ENCODE results near the gene FHOD3. TPM values are rescaled to one million over a fixed set of nuclear protein-coding genes. Genes with fewer than 3 reads are reported as not detected.
"Not testable (repeated sequence)": the region's sequence is repeated elsewhere in the genome, so short reads cannot be mapped to it uniquely, and the experiment has no call there.

FHOD3 gene
- total RNA-seq, 1 donor from 2014 or later = 346 TPM

- H3K4me1 ChIP-seq = peaks cover 27% of the 10 kb centered on the region
- peaks cover 19% of the 10 kb centered on the region for H3K36me3 ChIP-seq
- no peaks in the 10 kb centered on the region for H3K27me3 ChIP-seq (ENCODE audit: low read depth)
- no peak overlapping the region for H3K4me3 ChIP-seq
- intact Hi-C loops (cut with micrococcal nuclease) = loop anchor here (10.0 kb wide), 1 partner anchor 60 kb away; no protein-coding TSS in a partner anchor
- no peaks in the 10 kb centered on the region for H3K9me3 ChIP-seq (replicated peaks)
- DNase-seq = no peak
- peak overlapping the region; percentile 13 for H3K27ac ChIP-seq (replicated peaks)
- TF ChIP-seq, protein P1, sequence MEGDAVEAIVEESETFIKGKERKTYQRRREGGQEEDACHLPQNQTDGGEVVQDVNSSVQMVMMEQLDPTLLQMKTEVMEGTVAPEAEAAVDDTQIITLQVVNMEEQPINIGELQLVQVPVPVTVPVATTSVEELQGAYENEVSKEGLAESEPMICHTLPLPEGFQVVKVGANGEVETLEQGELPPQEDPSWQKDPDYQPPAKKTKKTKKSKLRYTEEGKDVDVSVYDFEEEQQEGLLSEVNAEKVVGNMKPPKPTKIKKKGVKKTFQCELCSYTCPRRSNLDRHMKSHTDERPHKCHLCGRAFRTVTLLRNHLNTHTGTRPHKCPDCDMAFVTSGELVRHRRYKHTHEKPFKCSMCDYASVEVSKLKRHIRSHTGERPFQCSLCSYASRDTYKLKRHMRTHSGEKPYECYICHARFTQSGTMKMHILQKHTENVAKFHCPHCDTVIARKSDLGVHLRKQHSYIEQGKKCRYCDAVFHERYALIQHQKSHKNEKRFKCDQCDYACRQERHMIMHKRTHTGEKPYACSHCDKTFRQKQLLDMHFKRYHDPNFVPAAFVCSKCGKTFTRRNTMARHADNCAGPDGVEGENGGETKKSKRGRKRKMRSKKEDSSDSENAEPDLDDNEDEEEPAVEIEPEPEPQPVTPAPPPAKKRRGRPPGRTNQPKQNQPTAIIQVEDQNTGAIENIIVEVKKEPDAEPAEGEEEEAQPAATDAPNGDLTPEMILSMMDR (IDR thresholded peaks at IDR 0.05; ENCODE audit: borderline replicate concordance) = no peak
These were observed 517.5 kb downstream of the FHOD3 start for GRCh38 chr18:36814994-36815393.

GRCh38 chr18:36816096-36816495 is 518.6 kb downstream of the FHOD3 start:
- peaks cover 19% of the 10 kb centered on the region for H3K36me3 ChIP-seq
- H3K4me3 ChIP-seq; DNase-seq; H3K27me3 ChIP-seq (ENCODE audit: low read depth); H3K27ac ChIP-seq (replicated peaks); H3K9me3 ChIP-seq (replicated peaks): not testable (repeated sequence)
- intact Hi-C loops (cut with micrococcal nuclease) = loop anchor here (10.0 kb wide), 1 partner anchor 61 kb away; no protein-coding TSS in a partner anchor
- peaks cover 27% of the 10 kb centered on the region for H3K4me1 ChIP-seq

DNA sequence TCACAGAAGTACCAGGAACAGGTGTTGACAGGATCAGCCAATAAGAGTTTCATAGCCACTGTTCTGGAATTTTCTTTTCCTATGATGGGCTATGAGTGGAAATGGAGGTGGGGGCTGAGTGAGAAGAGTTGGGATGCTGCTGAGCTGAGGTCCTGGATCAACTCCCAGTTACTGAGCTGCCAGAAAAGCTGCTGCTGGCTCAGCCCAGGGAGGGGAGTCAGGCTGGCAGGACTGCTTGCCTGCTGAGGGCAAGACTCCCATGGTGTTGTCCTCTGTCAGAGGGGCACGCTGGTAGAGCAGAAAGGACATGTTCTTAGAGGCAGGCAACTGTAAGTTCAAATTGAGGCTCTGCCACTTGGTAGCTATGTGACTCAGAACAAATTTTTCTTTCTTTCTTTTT is 519.5 kb downstream of the FHOD3 start:
- Histone ChIP-seq H3K4me1 (peaks cover 24% of the 10 kb centered on the region), H3K36me3 (peaks cover 19% of the 10 kb centered on the region), H3K9me3 (replicated peaks) (no peaks in the 10 kb centered on the region), H3K27me3 (ENCODE audit: low read depth) (no peaks in the 10 kb centered on the region), H3K27ac (replicated peaks) (no peak overlapping the region), H3K4me3 (no peak overlapping the region)
- DNase-seq = peak; percentile 18
- TF ChIP-seq, protein P1 (IDR thresholded peaks at IDR 0.05; ENCODE audit: borderline replicate concordance) = no peak
- intact Hi-C loops (cut with micrococcal nuclease) = loop anchor here (10.0 kb wide), 1 partner anchor 62 kb away; no protein-coding TSS in a partner anchor

- DNase-seq = no peak
- H3K4me3 ChIP-seq = no peak overlapping the region
- intact Hi-C loops (cut with micrococcal nuclease) = loop anchor here (10.0 kb wide), 1 partner anchor 64 kb away; no protein-coding TSS in a partner anchor
- TF ChIP-seq, protein P1 (IDR thresholded peaks at IDR 0.05; ENCODE audit: borderline replicate concordance) = no peak
- no peak overlapping the region for H3K27ac ChIP-seq (replicated peaks)
- no peaks in the 10 kb centered on the region for H3K9me3 ChIP-seq (replicated peaks)
- no peaks in the 10 kb centered on the region for H3K27me3 ChIP-seq (ENCODE audit: low read depth)
- peaks cover 20% of the 10 kb centered on the region for H3K4me1 ChIP-seq
- H3K36me3 ChIP-seq = peaks cover 26% of the 10 kb centered on the region
These were observed 521.1 kb downstream of the FHOD3 start for GRCh38 chr18:36818652-36819051.

DNA sequence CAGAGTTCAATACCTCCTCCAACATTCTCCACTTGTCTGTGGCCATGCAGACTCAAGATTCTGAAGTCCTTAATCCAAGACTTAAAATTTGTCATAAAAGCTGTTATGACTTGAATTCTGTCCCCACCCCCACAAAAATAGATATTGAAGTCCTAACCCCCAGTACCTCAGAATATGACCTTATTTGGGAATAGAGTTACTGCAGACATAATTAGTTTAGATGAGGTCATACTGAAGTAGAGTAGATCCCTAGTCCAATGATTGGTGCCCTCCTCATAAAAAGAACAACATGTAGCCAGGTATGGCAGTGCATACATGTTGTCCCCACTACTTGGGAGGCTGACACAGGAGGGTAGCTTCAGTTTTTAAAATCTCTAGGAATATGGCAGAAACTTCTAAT is 522.1 kb downstream of the FHOD3 start:
- TF ChIP-seq, protein P1 (IDR thresholded peaks at IDR 0.05; ENCODE audit: borderline replicate concordance) = no peak
- H3K4me3 ChIP-seq = no peak overlapping the region
- DNase-seq = no peak
- H3K27me3 ChIP-seq (ENCODE audit: low read depth) = no peaks in the 10 kb centered on the region
- no peak overlapping the region for H3K27ac ChIP-seq (replicated peaks)
- peaks cover 14% of the 10 kb centered on the region for H3K4me1 ChIP-seq
- H3K9me3 ChIP-seq (replicated peaks) = no peaks in the 10 kb centered on the region
- H3K36me3 ChIP-seq = peaks cover 26% of the 10 kb centered on the region
- intact Hi-C loops (cut with micrococcal nuclease) = loop anchor here (10.0 kb wide), 1 partner anchor 65 kb away; no protein-coding TSS in a partner anchor

DNA sequence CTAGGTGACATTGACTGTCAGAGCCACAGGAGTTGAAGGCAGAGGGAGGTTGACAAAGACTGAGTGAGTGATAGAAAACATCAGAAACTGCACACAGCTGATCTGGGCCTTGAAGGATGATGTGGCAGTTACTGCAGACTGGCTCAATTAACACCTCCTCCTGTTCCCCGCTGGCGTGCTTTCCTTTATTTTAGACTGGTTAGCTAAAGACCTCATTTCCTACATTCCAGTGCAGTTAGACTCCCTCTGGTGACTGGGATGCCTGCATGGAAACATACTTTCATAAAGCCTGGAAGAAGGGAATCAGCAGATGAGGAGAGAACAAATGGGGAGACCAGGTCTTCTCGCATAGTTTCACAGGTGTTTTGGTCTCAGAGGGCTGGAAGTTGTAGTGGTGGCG is 524.2 kb downstream of the FHOD3 start:
- Histone ChIP-seq H3K27me3 (ENCODE audit: low read depth) (no peaks in the 10 kb centered on the region), H3K36me3 (peaks cover 26% of the 10 kb centered on the region), H3K27ac (replicated peaks) (no peak overlapping the region), H3K4me3 (no peak overlapping the region), H3K4me1 (peaks cover 4% of the 10 kb centered on the region), H3K9me3 (replicated peaks) (no peaks in the 10 kb centered on the region)
- intact Hi-C loops (cut with micrococcal nuclease) = no loop called here
- TF ChIP-seq, protein P1 (IDR thresholded peaks at IDR 0.05; ENCODE audit: borderline replicate concordance) = no peak
- DNase-seq = no peak

Measured in left ventricle myocardium inferior (tissue), 1 donor.